Fibroblast of skin of left biceps (primary cell): ENCODE data around the gene PSMG2.

Experiments
- DNase-seq, 2 experiments: peaks; one replicate each; pipeline ENCODE4 v3.0.0-alpha.2; 2013; ENCODE audit warnings: low read depth in 2 of 2

Gene PSMG2

DNA sequence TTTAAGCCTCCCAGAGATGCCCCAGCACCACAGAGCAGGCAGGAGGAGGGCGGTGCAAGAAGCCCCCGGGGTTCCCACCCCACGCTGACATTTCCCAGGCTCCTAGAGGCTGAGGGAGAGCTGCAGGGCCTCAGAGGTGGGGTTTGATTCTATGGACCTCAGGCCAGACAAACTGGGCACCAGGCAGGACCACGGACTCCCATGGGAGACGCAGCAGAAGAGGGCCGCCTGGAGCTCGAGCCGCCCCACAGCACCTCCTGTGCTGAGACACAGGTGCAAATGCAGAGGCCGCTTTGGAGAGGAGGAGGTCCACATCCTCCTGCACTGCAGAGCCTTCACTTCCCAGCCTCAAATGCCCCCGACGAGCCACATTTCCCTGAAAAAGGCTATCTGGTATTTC, 62.7 kb downstream of the PSMG2 start:
- no peak for DNase-seq

- DNase-seq, result no peak
Measured at GRCh38 chr18:12766986-12767433, 64.2 kb downstream of the PSMG2 start.

- no peak for DNase-seq
Measured at GRCh38 chr18:12767580-12768155, 64.8 kb downstream of the PSMG2 start.

- no peak for DNase-seq
Measured at GRCh38 chr18:12768625-12769024, 65.8 kb downstream of the PSMG2 start.

- no peak for DNase-seq
Measured at GRCh38 chr18:12769136-12769535, 66.3 kb downstream of the PSMG2 start.

GRCh38 chr18:12769644-12770440, 67.0 kb downstream of the PSMG2 start:
- DNase-seq, result no peak

DNA sequence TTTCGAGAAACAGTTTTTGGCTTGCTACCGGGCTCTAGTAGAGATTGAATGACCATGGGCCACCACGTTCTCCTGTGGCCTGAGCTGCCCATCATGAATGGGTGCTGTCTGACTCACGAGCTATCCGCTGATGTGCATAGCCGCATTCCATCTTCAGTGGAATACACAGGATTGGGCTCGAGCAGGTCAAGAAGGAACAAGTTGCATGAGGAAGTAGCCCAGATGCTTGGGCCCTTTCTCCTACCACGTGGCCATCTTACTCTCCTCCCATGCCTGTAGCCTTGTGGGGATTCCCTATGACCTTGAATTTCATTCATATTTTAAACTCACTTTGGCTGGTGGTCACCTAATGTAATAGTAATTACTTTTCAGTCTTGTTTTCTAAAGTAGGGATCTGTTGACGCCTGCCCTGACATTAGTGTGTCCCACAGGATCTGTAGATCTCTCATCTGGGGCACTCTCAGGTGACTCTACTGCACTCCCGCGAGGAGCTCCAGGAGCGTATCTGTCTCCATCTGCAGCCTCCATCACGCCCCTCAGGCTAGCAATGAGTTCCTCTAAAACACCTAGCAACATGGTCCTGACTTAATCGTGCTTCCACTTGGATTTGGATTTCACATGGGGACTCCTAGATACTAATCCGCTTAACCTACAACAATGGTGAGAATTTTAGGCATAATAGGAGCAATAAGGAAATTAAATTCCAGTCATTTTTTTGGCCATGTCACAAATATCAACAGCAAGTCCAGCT, 67.8 kb downstream of the PSMG2 start:
- DNase-seq, result no peak

GRCh38 chr18:12772111-12772510, 69.3 kb downstream of the PSMG2 start:
- DNase-seq, result no peak

- no peak for DNase-seq
Measured at GRCh38 chr18:12773369-12773768, 70.5 kb downstream of the PSMG2 start.

GRCh38 chr18:12774982-12775381, 72.1 kb downstream of the PSMG2 start:
- DNase-seq, result no peak
